ENCODE results near the gene ANKRD31.

The ANKRD31 gene

DNA sequence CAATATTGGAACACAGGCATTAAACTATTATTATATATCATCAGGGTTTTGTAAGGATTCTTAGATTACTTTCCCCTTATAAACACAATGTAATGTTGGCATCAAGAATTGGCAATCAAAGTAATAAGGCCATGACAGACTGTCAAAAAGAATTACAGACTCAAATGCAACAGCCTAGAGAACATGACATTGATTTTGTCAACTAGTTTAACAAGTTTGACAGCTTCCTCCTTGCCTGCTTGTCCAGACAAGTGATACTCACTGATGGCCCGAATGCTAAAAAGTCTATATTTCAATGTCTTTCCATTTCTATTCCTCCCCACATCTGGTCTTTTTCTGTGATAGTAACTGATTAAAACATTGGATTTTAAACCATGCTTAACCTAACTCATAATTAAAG is 6.4 kb upstream of the ANKRD31 start:
- Histone ChIP-seq H3K27me3 (replicated peaks) (no peaks in the 10 kb centered on the region), H3K36me3 (replicated peaks) (no peaks in the 10 kb centered on the region), H3K27ac (no peak overlapping the region), H3K4me3 (ENCODE audit: low read depth, low read length) (no peak overlapping the region)
- in situ Hi-C loops (cut with HindIII; ENCODE audit: low pct_ligation_motif_present, low sequenced_read_pairs), result no loop called here
- no peak for DNase-seq
- TF ChIP-seq, protein P1, sequence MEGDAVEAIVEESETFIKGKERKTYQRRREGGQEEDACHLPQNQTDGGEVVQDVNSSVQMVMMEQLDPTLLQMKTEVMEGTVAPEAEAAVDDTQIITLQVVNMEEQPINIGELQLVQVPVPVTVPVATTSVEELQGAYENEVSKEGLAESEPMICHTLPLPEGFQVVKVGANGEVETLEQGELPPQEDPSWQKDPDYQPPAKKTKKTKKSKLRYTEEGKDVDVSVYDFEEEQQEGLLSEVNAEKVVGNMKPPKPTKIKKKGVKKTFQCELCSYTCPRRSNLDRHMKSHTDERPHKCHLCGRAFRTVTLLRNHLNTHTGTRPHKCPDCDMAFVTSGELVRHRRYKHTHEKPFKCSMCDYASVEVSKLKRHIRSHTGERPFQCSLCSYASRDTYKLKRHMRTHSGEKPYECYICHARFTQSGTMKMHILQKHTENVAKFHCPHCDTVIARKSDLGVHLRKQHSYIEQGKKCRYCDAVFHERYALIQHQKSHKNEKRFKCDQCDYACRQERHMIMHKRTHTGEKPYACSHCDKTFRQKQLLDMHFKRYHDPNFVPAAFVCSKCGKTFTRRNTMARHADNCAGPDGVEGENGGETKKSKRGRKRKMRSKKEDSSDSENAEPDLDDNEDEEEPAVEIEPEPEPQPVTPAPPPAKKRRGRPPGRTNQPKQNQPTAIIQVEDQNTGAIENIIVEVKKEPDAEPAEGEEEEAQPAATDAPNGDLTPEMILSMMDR (IDR thresholded peaks at IDR 0.05; ENCODE audit: low read depth, low read length, missing control alignments), result no peak

DNA sequence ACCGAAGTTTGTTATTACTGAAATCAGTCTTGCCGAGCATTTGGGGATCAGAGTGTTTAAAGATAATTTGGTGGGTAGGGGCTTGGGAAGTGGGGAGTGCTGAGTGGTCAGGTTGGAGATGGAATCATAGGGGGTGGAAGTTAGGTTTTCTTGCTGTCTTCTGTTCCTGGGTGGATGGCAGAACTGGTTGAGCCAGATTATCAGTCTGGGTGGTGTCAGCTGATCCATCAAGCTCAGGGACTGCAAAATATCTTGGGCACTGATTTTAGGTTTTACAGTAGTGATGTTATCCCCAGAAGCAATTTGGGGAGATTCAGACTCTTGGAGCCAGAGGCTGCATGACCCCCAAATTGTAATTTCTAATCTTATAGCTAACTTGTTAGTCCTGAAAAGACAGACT is 5.4 kb upstream of the ANKRD31 start:
- Histone ChIP-seq H3K4me3 (ENCODE audit: low read depth, low read length) (no peak overlapping the region), H3K27ac (no peak overlapping the region), H3K27me3 (replicated peaks) (no peaks in the 10 kb centered on the region), H3K36me3 (replicated peaks) (no peaks in the 10 kb centered on the region)
- TF ChIP-seq, protein P1 (IDR thresholded peaks at IDR 0.05; ENCODE audit: low read depth, low read length, missing control alignments), result no peak
- in situ Hi-C loops (cut with HindIII; ENCODE audit: low pct_ligation_motif_present, low sequenced_read_pairs), result no loop called here
- DNase-seq, result no peak

DNA sequence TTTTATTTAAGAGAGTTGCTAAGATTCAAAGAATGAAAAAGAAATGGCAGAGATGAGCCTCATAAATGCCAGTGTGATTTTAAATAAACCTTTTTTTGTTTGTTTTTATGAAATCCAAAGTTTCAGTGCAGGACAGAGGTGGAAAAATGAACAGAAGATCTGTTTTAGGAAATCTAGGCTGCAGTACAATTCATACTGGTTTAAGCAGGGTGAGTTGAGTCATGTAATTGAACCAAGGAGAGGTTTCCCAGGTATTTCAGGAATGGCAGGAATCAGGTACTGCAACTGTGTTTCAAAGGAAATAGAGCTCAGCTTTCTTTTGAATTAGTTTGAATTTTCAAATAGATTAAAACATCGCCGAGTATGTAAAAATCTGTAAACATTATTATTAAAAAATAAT is 3.0 kb upstream of the ANKRD31 start:
- DNase-seq, result no peak
- in situ Hi-C loops (cut with HindIII; ENCODE audit: low pct_ligation_motif_present, low sequenced_read_pairs), result no loop called here
- no peaks in the 10 kb centered on the region for H3K27me3 ChIP-seq (replicated peaks)
- H3K4me3 ChIP-seq (ENCODE audit: low read depth, low read length), result no peak overlapping the region
- TF ChIP-seq, protein P1 (IDR thresholded peaks at IDR 0.05; ENCODE audit: low read depth, low read length, missing control alignments), result no peak
- H3K27ac ChIP-seq, result no peak overlapping the region
- no peaks in the 10 kb centered on the region for H3K36me3 ChIP-seq (replicated peaks)

DNA sequence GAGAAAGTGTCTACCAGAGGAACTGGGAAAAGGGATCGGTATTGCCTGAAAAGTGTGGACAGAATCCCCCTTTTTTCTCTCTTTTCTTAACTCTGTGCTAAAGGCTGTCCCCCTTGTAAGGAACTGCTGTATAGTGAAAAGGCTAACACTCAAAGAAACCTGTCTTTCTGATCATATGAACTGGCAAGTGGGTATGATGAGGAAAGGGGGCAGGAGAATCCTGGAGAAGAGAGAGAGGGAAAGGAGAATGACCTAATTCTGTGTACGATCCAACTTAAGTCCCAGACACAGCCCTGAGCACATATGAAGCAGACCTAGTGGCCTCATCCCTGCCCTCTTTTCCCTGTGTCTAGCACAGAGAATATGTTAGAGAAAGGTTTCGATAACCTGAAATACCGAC is 967 bp downstream of the ANKRD31 start:
- TF ChIP-seq, protein P1 (IDR thresholded peaks at IDR 0.05; ENCODE audit: low read depth, low read length, missing control alignments), result no peak
- H3K27ac ChIP-seq, result no peak overlapping the region
- DNase-seq, result no peak

DNA sequence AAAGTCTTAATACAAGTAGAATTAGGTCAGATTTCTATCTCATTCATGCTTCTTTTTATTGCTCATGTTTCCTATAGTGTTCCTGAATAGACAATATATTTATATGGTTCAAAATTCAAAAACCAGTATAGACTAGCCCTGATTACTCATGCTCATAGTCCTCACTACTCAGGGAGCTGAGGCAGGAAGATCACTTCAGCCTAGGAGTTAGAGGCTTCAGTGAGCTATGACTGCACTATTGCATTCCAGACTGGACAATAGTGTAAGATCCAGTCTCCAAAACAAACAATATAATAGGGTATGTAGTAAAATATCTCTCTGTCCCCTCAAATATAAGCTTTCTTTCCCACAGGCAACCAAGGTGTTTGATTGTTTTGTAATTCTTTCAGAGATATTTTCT is 2.4 kb downstream of the ANKRD31 start:
- H3K27me3 ChIP-seq (replicated peaks), result no peaks in the 10 kb centered on the region
- DNase-seq, result no peak
- TF ChIP-seq, protein P1 (IDR thresholded peaks at IDR 0.05; ENCODE audit: low read depth, low read length, missing control alignments), result no peak
- in situ Hi-C loops (cut with HindIII; ENCODE audit: low pct_ligation_motif_present, low sequenced_read_pairs), result no loop called here
- no peak overlapping the region for H3K27ac ChIP-seq
- H3K4me3 ChIP-seq (ENCODE audit: low read depth, low read length), result no peak overlapping the region
- H3K36me3 ChIP-seq (replicated peaks), result no peaks in the 10 kb centered on the region

More for the DNA sequence above, 967 bp downstream of the ANKRD31 start:
- H3K4me3 ChIP-seq (ENCODE audit: low read depth, low read length), result no peak overlapping the region
- in situ Hi-C loops (cut with HindIII; ENCODE audit: low pct_ligation_motif_present, low sequenced_read_pairs), result no loop called here
- H3K36me3 ChIP-seq (replicated peaks), result no peaks in the 10 kb centered on the region
- no peaks in the 10 kb centered on the region for H3K27me3 ChIP-seq (replicated peaks)

DNA sequence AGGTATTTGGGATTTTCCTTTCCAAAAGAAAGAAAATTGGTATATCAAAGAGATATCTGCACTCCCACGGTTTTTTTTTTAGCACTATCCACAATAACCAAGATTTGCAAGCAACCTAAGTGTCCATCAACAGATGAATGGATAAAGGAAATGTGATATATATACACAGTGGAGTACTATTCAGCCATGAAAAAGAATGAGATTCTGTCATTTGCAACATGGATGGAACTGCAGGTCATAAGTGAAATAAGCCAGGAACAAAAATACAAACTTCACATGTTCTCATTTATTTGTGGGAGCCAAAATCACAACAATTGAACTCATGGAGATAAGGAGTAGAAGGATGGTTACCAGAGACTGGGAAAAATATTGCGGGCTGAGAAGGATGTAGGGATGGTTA is 9.8 kb downstream of the ANKRD31 start:
- in situ Hi-C loops (cut with HindIII; ENCODE audit: low pct_ligation_motif_present, low sequenced_read_pairs), result no loop called here
- TF ChIP-seq, protein P1 (IDR thresholded peaks at IDR 0.05; ENCODE audit: low read depth, low read length, missing control alignments), result no peak
- Histone ChIP-seq H3K27ac (no peak overlapping the region), H3K4me3 (ENCODE audit: low read depth, low read length) (no peak overlapping the region), H3K36me3 (replicated peaks) (no peaks in the 10 kb centered on the region), H3K27me3 (replicated peaks) (no peaks in the 10 kb centered on the region)
- DNase-seq, result no peak
